ENCODE data around the gene STK16. TPM values are rescaled to one million over a fixed set of nuclear protein-coding genes. Genes with fewer than 3 reads are reported as not detected.
"Not testable (repeated sequence)": the region's sequence is repeated elsewhere in the genome, so short reads cannot be mapped to it uniquely, and the experiment has no call there.

Gene STK16
- total RNA-seq, 1 donor from 2014 or later = 16.4 TPM

- ATAC-seq = no peak
- intact Hi-C loops (cut with micrococcal nuclease) = no loop called here
- no peak for DNase-seq
These were observed 35.4 kb downstream of the STK16 start for GRCh38 chr2:219280651-219281050.

DNA sequence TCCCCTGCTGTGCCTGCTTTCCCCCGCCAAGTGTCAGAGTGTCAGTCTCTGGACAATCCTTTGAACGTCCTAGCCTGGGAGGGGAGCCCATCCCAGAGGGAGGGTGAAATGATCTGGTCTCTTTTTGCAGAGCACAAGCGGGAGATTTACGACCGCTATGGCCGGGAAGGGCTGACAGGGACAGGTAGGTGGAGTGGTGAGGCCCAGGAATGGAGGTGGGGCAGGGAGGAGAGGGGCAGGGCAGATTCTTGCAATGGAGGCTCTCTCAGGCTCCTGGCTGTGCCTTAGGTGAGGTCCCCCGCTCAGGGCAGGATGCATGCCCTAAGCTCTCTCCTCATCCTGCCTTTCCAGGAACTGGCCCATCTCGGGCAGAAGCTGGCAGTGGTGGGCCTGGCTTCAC is 36.3 kb downstream of the STK16 start:
- no peak for DNase-seq
- no peak for ATAC-seq
- intact Hi-C loops (cut with micrococcal nuclease) = no loop called here

DNA sequence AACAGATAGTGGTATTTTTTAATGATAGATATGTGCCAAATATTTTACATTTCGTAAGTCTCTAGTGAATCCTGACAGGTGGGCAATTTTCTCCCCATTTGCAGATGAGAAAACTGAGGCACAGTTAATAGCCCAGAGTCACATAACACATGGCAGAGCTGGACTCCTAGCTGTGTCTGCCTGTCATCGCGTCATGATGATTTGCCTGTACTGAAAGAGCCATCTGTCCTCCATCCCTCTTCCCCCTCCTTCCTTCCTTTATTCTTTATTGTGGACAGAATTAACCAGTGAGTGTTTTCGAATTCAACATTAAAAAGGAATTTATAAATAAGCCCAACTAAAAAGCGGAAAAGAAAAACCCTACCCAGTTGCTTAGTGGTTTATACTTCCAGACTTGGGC is 37.1 kb downstream of the STK16 start:
- ATAC-seq (no peak), DNase-seq (no peak)
- intact Hi-C loops (cut with micrococcal nuclease) = no loop called here

GRCh38 chr2:219282943-219283581 is 37.8 kb downstream of the STK16 start:
- no peak for DNase-seq
- ATAC-seq = no peak
- intact Hi-C loops (cut with micrococcal nuclease) = no loop called here

- ATAC-seq (no peak), DNase-seq (no peak)
- intact Hi-C loops (cut with micrococcal nuclease) = no loop called here
These were observed 39.5 kb downstream of the STK16 start for GRCh38 chr2:219284501-219285372.

DNA sequence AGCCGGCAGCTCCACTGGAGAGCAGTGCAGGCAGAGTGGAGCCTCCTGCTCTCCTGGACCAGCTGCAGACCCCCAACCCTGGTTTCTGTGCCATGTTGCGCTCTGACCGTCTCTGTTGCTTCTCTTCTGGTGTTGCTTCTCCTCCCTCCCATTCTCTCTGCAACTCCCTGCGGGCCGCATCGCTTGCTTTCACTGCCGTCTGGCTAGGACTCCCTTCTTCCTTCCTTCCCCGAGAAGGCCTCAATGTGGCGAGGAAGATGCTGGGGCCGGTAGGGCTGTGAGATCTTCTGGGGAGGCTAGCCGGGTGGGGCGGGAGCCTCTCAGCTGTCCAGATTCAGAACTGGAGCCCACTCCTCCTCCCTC is 40.1 kb downstream of the STK16 start:
- ATAC-seq (no peak), DNase-seq (no peak)
- intact Hi-C loops (cut with micrococcal nuclease) = no loop called here

GRCh38 chr2:219285894-219286425 is 40.7 kb downstream of the STK16 start:
- DNase-seq = no peak
- intact Hi-C loops (cut with micrococcal nuclease) = no loop called here
- peak; percentile 43 for ATAC-seq

DNA sequence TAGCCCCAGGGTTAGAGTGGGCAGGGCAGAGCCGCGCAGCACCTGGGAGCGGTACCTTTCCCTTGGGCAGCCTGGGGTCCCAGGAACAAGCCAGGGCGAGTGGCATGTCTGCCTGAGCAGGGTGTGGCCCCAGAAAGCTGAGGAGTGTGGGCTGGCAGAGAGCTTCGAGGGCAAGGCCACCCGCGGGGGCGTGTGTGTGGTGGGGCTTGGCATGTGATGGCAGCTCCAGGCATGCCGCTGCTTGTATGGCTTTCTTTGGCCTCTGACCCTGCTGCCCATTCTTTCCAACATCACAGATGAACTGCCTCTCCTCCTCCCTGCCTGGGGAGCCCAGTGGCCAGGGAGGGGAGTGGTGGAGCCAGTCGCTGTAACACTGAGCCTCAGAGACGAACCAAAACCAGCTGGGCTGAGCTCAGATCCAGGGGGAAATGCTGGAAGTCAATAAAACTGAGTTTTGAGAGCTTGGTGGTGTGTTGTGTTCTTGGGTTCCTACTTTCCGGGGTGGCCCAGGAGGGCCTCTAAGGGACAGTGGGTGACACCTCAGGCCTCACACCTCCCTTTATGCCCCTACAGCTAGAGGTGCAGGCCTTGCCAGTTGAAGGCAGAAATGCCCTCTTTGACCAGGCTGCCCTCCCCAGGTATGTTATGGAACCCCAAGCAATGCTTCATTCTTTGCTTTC is 41.3 kb downstream of the STK16 start:
- intact Hi-C loops (cut with micrococcal nuclease) = no loop called here
- DNase-seq = no peak
- ATAC-seq = no peak

DNA sequence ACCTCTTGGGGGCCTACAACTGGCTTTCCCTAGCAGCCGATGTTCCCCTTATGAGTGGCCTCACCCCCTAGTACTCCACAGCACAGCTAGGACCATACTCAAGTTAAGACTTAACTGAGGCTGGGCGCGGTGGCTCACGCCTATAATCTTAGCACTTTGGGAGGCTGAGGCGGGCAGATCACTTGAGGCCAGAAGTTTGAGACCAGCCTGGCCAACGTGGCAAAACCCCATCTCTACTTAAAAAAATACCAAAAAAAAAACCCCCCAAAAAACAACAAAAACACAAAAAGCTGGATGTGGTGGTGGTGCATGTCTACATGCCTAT is 41.8 kb downstream of the STK16 start:
- DNase-seq; intact Hi-C loops (cut with micrococcal nuclease); ATAC-seq: not testable (repeated sequence)

DNA sequence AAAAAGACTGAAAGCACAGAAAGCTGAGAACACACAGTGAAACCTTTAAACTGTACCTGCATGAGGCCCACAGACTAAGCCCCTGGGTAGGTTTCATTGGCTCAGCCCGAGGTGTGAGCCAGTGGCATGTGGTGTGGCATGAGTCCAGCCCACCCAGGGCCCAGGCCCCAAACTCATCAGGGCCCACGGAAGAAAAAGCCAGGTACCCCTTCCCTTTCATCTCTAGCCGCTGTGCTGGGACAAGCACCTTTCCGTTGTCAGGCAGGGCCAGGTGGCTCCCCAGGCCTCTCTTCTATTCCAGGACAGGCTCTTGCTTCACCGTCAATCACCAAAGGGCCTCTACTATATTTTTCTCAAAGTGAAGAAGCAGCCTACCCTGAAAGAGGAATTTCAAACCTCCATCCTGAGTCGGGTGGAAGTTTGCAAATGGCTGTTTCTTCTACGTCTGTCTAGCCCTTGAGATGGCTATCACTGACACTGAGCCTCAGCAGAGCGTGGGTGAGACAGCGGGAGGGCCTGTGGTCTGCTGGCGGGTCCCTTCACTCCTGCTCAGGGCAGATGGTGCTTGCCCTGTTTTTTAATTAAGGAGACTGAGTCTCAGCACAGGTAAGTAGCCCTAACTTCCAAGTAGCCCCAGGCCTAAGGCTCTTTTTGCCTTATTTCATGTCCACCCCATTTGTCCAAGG is 42.4 kb downstream of the STK16 start:
- ATAC-seq = no peak
- no peak for DNase-seq
- intact Hi-C loops (cut with micrococcal nuclease) = no loop called here

GRCh38 chr2:219289195-219289536 is 43.9 kb downstream of the STK16 start:
- ATAC-seq (no peak), DNase-seq (no peak)
- intact Hi-C loops (cut with micrococcal nuclease) = no loop called here

- ATAC-seq (peak; percentile 70), DNase-seq (peak; percentile 84)
- intact Hi-C loops (cut with micrococcal nuclease) = loop anchor here (10.0 kb wide), 1 partner anchor 55 kb away; no protein-coding TSS in a partner anchor
These were observed 44.5 kb downstream of the STK16 start for GRCh38 chr2:219289537-219290361.

DNA sequence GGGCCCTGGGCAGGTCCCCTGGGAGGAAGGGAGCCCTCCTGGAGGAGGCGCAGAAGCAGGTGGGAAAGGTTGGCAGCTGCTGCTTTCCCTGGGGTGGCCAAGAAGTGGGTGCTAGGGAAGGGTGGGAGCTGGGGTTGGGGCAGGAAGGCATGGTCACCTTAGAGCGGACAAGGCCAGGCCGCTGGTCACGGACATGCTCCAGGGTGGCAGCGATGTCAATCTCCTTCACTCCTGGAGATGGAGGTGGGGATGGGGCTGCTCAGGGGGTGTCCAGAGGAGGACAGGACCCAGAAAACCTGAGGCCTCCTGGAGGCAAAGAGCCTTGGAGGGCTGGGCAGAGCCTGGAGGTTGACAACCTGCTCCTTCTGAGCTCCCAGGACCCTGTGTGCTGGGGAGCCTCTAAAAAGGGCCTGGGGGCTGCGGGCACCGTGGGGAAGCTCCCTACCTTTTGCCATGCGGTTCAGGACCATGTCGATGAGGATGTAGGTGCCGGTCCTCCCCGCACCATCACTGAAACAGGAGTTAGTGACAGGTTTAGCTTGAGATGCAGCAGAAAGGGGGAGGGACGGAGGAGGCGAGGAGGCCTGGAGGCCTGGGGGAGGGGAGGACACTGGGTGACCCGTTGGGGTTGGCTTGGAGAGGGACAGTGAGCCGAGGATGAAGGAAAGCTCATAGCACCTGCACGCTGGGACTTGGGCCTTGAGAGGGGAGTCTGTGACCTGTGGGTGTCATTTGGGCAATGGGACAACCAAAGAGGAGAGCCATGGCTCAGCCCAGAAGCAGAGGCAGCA is 45.3 kb downstream of the STK16 start:
- DNase-seq (no peak), ATAC-seq (no peak)
- intact Hi-C loops (cut with micrococcal nuclease) = loop anchor here (10.0 kb wide), 1 partner anchor 56 kb away; no protein-coding TSS in a partner anchor

- no peak for ATAC-seq
- intact Hi-C loops (cut with micrococcal nuclease) = loop anchor here (10.0 kb wide), 1 partner anchor 57 kb away; no protein-coding TSS in a partner anchor
These were observed 46.1 kb downstream of the STK16 start for GRCh38 chr2:219291394-219291793.

GRCh38 chr2:219291910-219292490 is 46.7 kb downstream of the STK16 start:
- intact Hi-C loops (cut with micrococcal nuclease) = loop anchor here (10.0 kb wide), 1 partner anchor 57 kb away; no protein-coding TSS in a partner anchor
- no peak for DNase-seq
- no peak for ATAC-seq

More at GRCh38 chr2:219291394-219291793, 46.1 kb downstream of the STK16 start:
- DNase-seq = no peak

DNA sequence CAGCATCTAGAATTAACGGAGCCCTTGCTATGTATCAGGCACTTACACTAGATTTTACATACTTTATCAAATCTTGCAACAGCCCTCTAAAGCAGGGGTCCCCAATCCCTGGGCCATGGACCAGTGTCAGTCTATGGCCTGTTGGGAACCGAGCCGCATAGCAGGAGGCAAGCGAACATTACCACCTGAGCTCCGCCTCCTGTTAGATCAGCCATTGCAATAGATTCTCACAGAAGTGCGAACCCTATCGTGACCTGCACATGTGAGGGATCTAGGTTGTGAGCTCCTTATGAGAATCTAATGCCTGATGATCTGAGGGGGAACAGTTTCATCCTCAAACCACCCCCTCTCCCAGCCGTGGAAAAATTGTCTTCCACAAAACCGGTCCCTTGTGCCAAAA is 47.3 kb downstream of the STK16 start:
- ATAC-seq (no peak), DNase-seq (no peak)
- intact Hi-C loops (cut with micrococcal nuclease) = loop anchor here (10.0 kb wide), 1 partner anchor 58 kb away; no protein-coding TSS in a partner anchor

DNA sequence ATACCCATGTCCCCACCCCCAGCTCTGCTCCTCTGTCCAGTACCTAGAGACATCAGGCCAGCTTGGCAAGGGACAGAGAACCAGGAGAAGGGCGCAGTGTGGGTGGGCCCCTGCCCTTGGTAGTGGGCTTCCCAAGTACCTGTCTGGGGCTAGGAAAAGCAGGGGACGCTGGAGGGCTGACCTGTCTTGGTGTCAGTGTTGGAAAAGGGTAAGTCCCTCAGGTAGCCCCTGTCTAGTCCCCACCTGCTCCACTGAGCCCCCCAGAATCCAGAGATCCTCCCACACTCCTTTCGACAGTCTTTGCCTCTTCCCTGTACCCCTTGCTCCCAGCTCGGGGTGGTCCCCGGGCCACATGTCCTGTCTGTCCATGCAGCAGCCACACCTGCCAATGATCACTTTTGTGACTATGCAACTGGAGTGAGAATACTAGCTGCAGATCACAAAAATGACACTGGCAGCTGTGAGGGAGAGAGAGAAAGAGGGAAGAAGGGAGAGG is 48.5 kb downstream of the STK16 start:
- DNase-seq = no peak
- ATAC-seq = no peak
- intact Hi-C loops (cut with micrococcal nuclease) = loop anchor here (10.0 kb wide), 1 partner anchor 59 kb away; no protein-coding TSS in a partner anchor
